HPDE6-E6E7 (cell line): Measurements from ENCODE around the gene MRFAP1L1.
"Not testable (repeated sequence)": the region's sequence is repeated elsewhere in the genome, so short reads cannot be mapped to it uniquely, and the experiment has no call there.

ENCODE experiments used
- DNase-seq: peaks from one replicate; pipeline ENCODE4 v3.0.0; 2011; ENCODE audit warnings: missing footprints; ENCODE audit errors: extremely low spot score

The MRFAP1L1 gene

GRCh38 chr4:6688879-6689505, 20.7 kb downstream of the MRFAP1L1 start:
- peak; percentile 96 for DNase-seq

DNA sequence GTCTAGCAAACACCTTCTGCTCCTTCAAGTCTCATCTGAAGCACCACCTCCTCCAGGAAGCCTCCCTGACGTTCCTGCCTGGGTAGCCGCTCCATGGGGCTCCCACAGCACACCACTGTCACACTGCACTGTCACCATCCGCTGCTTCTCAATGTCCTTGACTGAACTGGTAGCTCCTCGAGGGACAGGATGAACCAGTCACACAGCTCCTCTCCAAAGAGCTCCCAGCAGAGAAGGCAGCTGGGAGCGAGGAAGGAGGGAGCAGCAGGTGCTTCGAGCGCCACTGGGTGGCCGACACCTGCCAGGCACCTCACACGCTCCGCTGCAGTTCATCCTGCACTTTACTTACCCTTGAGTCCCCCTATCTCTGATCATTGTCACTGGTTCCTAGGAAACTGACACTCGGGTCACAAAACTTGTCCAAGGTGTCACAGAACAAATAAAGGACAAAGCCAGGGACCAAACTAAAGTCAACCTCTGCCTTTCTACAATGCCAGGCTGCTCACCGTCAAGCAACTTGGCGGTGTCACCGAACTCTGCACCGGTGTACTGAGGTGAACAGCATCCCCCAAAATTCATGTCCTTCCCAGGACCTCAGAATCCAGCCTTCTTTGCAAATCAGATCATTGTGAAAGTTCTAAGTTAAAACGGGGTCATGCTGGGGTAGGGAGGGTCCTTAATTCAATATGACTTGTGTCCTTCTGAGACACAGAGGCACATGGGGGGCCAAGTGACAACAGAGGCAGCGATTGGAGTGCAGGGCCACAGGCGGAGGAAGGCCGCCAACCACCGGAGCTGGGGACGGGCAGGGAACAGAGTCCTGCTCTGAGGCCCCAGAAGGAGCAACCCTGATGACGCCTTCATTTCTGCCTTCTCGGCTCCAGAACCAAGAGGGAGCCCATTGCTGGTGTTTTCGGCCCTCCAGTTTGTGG, 21.5 kb downstream of the MRFAP1L1 start:
- no peak for DNase-seq

DNA sequence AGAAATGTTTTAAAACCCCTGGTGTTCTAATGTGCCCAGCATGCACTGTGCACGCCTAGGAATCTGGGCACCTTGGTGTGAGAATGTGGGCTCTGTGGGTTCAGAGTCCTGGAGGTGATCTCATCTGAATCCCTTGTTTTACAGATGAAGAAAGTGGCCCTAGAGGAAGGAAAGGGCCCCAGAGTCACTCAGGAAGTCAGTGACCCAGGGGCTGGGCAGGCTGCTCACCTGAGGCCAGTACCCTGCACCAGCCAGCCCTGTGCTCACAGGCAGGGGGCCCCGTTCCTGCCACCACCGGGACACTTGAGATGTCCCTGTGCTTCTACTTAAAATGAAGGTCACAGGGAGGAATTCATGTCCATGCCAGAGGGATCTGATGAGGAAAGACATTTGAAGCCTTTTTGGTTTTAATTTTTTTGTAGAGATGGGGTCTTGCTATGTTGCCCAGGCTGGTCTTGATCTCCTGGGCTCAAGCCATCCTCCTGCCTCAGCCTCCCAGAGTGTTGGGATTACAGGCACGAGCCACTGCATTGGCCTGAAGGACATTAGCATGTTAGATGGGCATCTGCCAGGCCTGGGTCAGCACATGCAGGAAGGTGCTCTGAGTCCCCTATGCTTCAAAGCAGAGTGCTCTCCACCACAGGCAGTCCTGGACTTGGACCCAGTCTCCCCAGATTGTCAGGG, 23.4 kb downstream of the MRFAP1L1 start:
- DNase-seq: no peak

DNA sequence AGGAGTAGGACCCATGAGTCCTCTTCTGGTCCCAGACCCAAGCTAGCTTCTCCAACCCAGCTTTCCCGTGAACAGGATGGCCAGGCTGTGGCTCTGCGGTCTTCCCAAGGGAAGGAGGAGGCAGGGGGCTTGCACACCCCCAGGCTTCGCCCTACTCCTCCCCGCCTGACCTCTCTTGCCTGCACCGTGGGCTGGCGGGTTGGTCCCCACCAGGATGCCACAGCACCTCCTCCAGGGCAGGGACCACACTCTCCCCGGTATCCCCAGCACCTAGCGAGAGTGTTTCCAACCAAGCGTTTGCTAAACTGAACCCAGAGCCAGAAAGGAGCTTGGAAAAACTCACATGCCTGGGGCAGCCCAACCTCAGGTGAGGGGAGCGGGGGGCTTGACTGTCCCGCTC, 25.0 kb downstream of the MRFAP1L1 start:
- DNase-seq: no peak

GRCh38 chr4:6682862-6683590, 26.6 kb downstream of the MRFAP1L1 start:
- no peak for DNase-seq

DNA sequence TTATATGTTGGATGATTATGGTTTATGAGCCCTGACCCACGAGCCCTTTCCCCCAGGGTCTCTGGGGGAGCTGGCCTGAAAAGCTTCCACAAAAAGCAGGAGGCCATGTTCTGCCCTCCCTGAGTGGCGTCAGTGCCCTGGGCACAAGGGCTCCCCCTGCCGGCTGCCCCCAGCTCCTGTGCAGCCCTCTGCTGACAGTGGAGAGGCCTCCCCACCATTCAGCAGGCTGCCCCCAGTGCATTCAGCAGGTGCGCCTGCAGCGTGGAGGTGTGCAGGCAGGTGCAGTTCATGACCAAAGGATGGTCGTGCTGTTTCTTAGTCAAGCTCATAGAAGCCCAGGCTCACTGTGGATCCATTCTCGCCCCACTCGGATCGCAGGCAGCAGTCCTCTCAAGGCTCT, 28.5 kb downstream of the MRFAP1L1 start:
- no peak for DNase-seq

DNA sequence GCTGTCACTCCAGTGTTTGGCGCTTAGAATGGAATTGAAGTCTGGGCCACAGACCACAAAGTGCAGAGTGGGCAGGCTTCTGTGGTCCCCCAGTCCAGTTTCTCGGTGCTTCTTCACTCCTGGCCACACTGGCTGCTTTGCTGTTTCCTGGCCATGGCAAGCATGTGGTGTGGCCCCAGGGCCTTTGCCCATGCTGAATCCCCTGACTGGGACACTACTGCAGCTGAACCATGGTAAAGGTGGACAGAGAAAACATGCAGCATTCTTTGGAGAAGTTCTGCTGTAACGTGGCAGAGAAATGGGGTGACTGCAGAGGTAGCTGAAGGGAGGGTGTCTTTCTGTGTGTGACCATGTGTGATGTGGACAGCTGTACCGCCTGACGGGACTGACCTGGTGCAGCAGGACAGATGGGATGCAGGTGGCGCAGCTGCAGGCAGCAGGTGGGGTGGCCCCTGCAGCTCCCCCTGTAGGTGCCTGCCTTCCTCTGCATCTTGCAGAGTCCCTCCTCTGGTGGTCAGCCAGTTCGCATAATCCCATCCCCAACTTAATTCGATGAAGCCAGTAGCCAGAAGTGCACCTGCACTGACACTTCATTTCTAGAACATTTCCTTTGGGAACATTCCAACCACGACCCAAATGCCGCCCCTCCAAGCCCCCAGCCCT, 29.2 kb downstream of the MRFAP1L1 start:
- DNase-seq: no peak

DNA sequence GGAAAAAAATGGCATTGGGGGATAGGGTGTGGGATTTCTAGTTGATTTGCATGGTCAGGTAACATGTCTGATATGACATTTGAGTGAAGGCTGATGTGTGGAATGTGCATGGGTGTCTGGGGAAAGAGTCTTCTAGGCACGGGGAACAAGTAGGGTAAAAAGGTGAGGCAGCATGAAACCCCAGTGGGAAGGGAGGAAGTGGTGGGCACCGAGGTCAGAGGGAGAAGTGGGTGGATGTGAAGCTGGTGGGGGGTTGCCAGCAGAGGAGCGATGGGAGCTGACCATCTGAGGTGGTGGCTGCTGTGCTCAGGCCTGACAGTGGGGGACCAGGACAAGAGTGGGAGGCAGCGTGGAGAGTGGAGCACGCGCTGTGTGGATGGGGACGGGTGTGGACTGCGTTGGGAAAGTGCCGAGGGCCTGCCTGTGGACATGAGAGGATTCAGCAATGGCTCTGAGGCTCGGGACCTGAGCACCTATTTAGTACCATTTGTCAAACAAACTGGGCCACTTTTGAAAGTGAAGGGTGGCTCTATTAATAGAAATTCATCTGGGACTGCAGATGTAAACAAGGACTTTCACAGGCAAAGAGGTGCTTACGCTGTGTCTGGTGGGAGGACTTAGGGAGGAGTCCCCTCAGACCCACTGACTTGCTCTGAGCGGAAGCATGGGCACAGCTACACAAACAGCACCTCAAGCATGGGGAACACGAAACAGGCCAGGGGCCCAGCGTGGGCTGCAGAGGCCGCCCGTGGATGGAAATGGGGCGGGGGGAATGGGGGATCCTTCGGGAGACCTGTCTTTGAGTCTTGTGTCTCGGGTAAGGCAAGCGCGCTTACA, 32.7 kb downstream of the MRFAP1L1 start:
- no peak for DNase-seq

DNA sequence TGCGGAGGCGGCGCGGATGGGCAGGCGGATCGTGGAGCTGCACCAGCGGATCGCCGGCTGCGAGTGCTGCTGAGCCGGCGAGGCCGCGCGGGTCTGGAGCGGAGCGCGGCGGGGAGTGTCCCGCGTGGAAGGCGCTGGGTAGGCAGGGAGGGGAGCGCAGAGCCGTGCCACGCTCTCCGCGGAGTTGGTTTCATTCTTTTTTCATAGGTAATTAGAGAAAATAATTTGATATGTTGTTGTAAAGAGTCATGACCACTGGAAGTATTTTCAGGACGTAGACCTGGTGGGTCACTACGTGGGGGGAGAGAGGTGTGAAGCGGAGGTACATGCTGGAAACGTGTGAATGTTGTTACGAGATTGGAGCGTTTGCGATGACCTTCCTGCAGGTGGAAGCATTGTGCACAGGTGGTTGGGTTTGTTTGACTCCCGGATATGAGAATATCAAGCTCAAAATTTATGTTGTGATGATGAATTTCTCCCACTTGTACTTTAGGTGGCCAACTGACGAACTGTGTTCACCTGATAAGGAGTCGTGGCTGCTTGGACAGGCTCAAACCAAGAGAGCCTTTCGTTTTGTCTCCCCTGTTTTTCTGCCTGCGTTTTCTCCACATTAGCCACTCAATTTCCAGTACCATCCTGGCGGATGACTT, 35.0 kb downstream of the MRFAP1L1 start:
- peak; percentile 65 for DNase-seq

DNA sequence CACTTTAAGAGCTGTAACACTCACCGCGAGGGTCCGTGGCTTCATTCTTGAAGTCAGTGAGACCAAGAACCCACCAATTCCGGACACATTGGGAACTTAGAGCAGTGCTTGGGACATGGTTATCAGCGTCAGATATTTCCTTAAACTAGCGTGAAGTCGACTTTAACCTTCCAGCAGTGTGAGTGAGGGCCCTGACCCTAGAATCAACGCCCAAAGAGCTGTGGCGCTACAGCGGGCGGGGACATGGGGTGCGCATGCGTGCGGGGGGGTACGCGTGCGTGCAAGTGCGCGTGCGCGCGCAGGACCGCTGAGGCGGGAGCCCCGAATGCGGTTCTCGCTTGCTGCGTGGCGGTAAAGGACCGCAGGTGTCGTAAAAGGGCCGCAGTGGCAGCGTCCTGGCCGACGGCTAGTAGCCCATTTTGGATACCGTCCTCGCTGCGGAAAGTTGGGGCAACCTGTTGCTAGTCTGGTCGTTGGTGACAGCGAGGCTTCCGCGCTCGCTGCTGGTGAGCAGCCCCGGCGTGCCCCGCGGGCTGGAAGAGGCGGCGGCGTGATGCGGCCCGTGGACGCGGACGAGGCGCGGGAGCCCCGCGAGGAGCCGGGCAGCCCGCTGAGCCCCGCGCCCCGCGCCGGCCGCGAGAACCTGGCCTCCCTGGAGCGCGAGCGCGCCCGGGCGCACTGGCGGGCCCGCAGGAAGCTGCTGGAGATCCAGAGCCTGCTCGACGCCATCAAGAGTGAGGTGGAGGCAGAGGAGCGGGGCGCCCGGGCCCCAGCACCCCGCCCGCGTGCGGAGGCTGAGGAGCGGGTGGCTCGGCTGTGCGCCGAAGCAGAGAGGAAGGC, 35.8 kb downstream of the MRFAP1L1 start:
- peak; percentile 93 for DNase-seq

DNA sequence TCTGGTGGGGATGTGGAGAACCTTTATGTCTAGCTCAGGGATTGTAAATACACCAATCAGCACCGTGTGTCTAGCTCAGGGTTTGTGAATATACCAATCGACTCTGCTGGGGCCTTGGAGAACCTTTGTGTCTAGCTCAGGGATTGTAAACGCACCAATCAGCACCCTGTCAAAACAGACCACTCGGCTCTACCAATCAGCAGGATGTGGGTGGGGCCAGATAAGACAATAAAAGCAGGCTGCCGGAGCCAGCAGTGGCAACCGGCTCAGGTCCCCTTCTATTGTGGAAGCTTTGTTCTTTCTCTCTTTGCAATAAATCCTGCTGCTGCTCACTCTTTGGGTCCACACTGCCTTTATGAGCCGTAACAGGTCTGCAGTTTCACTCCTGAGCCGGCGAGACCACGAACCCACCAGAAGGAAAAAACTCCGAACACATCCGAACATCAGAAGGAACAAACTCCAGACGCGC, 36.4 kb downstream of the MRFAP1L1 start:
- not testable (repeated sequence) for DNase-seq

GRCh38 chr4:6672541-6673190, 37.0 kb downstream of the MRFAP1L1 start:
- not testable (repeated sequence) for DNase-seq

DNA sequence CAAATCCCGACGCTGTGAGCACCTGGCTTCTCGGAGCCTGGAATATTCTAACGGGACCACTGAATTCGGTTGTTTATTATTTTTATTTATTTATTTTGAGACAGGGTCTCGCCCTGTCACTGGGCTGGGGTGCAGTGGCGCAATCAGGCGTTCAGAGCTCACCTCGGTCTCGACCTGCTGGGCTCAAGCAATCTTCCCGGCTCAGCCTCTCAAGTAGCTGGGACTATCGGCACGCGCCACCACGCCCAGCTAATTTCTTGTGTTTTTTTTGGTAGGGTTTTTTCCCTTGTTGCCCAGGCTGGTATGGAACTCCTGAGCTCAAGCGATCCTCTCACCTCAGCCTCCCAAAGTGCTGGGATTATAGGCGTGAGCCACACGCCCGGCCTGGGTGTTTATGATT, 37.5 kb downstream of the MRFAP1L1 start:
- no peak for DNase-seq

DNA sequence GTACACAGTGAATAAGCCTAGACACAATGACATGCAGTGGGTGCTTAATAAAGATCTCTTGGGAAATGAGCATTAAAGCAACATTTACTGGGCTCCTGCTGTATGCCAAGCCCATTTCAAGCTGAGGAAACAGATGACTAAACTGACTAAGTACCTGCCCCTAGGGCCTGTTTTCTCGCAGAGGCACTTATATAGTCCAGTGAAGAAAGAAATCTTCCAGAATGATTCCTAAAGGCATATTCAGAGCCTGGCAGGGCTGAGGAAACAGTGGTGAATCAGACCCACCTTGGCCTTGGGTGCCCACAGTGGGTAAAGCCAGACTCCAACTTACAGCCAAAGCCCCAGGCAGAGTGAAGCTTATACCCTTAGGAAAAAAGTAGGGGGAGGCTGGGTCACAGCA, 38.0 kb downstream of the MRFAP1L1 start:
- DNase-seq: no peak

GRCh38 chr4:6668391-6668790, 41.3 kb downstream of the MRFAP1L1 start:
- DNase-seq: peak; percentile 44

GRCh38 chr4:6665320-6665654, 44.4 kb downstream of the MRFAP1L1 start:
- DNase-seq: no peak

DNA sequence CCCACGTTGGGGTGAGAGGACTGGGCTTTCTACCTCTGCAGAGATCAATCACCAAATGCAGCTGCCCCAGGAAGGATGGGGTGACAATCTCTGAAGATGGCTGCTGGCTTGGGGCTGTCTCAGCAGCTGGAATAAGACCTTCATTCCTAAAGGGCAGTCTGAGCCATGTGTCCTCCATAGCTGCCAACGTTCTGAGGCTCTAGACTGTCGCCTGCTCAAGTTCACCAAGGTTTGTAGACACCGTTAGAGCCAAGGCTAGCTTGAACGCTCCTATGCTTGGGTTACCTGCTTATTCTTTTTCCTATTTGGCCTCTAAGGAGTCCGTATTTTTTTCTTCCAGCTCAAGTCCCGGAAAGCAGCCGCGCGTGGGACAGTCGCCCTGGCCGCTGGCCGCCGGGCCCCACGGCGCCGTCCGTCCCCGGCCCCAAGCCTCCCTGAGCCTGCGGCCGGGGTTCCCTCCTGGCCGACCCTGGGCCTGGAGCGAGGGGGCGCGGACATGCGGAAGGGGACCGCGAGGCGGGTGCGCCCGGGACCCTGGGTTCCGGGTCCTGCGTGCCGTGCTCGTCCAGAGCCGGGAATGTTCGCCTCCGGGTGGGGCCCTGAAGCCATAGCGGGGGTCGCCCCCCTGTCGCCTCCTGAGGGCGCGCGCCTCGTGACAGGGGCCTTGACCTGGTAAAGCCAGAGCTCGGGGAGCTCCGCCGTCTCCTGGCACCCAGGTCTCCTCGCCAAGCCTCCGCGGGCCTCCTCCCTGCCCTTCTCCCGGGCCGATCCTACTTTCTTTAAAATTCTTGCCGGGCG, 45.9 kb downstream of the MRFAP1L1 start:
- no peak for DNase-seq

DNA sequence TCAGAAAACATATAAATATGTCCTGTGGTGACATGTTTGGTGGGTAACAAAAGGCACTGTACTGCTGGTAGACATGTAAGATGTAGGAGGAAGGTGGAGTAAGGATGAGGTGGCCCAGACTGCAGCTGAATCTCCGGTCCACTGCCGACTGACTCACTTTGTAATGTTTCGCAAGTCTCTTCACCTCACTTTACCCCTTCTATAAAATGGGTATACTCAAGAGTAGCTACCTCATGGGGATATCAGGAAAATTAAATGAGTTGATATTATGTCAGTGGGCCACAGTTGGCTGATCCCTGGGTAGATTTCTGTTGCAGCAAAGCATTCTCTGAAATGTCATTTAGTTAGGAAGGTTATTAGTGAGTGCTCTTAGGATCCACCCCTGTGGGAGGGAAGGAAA, 47.1 kb downstream of the MRFAP1L1 start:
- no peak for DNase-seq
